ENCODE results near the gene IFNL3.

Gene IFNL3

GRCh38 chr19:39212375-39212742 lies 32.4 kb downstream of the IFNL3 start:
- no peak overlapping the region for H3K4me3 ChIP-seq (ENCODE audit: control insufficient read depth, low read depth, low read length)
- no peak for DNase-seq (ENCODE audit: low read depth)
- peak; percentile 45 for TF ChIP-seq CTCF (IDR thresholded peaks at IDR 0.05; ENCODE audit: control insufficient read depth, insufficient read depth, low read depth, low read length, missing control alignments)

GRCh38 chr19:39211731-39212374 lies 33.0 kb downstream of the IFNL3 start:
- no peak overlapping the region for H3K4me3 ChIP-seq (ENCODE audit: control insufficient read depth, low read depth, low read length)
- no peak for DNase-seq (ENCODE audit: low read depth)
- TF ChIP-seq CTCF (IDR thresholded peaks at IDR 0.05; ENCODE audit: control insufficient read depth, insufficient read depth, low read depth, low read length, missing control alignments): no peak

GRCh38 chr19:39209196-39209595 lies 35.6 kb downstream of the IFNL3 start:
- no peak for TF ChIP-seq CTCF (IDR thresholded peaks at IDR 0.05; ENCODE audit: control insufficient read depth, insufficient read depth, low read depth, low read length, missing control alignments)
- no peak for DNase-seq (ENCODE audit: low read depth)
- no peak overlapping the region for H3K4me3 ChIP-seq (ENCODE audit: control insufficient read depth, low read depth, low read length)

GRCh38 chr19:39208175-39208795 lies 36.5 kb downstream of the IFNL3 start:
- DNase-seq (ENCODE audit: low read depth): no peak
- TF ChIP-seq CTCF (IDR thresholded peaks at IDR 0.05; ENCODE audit: control insufficient read depth, insufficient read depth, low read depth, low read length, missing control alignments): no peak
- H3K4me3 ChIP-seq (ENCODE audit: control insufficient read depth, low read depth, low read length): no peak overlapping the region

GRCh38 chr19:39207293-39207836 lies 37.4 kb downstream of the IFNL3 start:
- no peak overlapping the region for H3K4me3 ChIP-seq (ENCODE audit: control insufficient read depth, low read depth, low read length)
- DNase-seq (ENCODE audit: low read depth): no peak
- TF ChIP-seq CTCF (IDR thresholded peaks at IDR 0.05; ENCODE audit: control insufficient read depth, insufficient read depth, low read depth, low read length, missing control alignments): no peak

GRCh38 chr19:39206122-39206521 lies 38.7 kb downstream of the IFNL3 start:
- H3K4me3 ChIP-seq (ENCODE audit: control insufficient read depth, low read depth, low read length): no peak overlapping the region
- no peak for TF ChIP-seq CTCF (IDR thresholded peaks at IDR 0.05; ENCODE audit: control insufficient read depth, insufficient read depth, low read depth, low read length, missing control alignments)
- no peak for DNase-seq (ENCODE audit: low read depth)
